Neural cell (in vitro differentiated cells): Measurements from ENCODE around the gene FARP1. TPM values are rescaled to one million over a fixed set of nuclear protein-coding genes. Genes with fewer than 3 reads are reported as not detected.
A peak's percentile ranks its signal among the peaks of the same experiment; 100 is the strongest.

Source experiments
- H2AFZ ChIP-seq: fragments of 200-600, 300-800 bp; sonication (generic), shearing (Covaris generic); 2 replicates; pipeline ENCODE4 v1.6.0; 2014; ENCODE audit warnings: low read depth, mild to moderate bottlenecking, antibody characterized with exemption, low read length, moderate library complexity
- H3F3A ChIP-seq: fragments of 200-600 bp; shearing (Covaris generic); 2 replicates; pipeline ENCODE4 v1.6.1; 2016; ENCODE audit warnings: mild to moderate bottlenecking, moderate library complexity, mixed read lengths, antibody characterized with exemption, low read length; ENCODE audit not compliant: insufficient read depth, poor library complexity, severe bottlenecking
- H3K27ac ChIP-seq: fragments of 200-600, 300-800 bp; sonication (generic), shearing (Covaris generic); 2 replicates; pipeline ENCODE4 v1.5.1; 2014; ENCODE audit warnings: mild to moderate bottlenecking, low read length, moderate library complexity
- H3K27me3 ChIP-seq: fragments of 300-800, 200-600 bp; sonication (generic), shearing (Covaris generic); 2 replicates; pipeline ENCODE4 v1.6.0; 2014; ENCODE audit warnings: mild to moderate bottlenecking, low read depth, low read length, moderate library complexity; ENCODE audit not compliant: insufficient read depth
- H3K36me3 ChIP-seq: fragments of 300-800, 200-600 bp; sonication (generic), shearing (Covaris generic); 2 replicates; pipeline ENCODE4 v1.5.1; 2014; ENCODE audit warnings: mild to moderate bottlenecking, antibody characterized with exemption, low read length, moderate library complexity; ENCODE audit not compliant: insufficient read depth
- H3K4me2 ChIP-seq: fragments of 300-800, 200-600 bp; sonication (generic), shearing (Covaris generic); 2 replicates; pipeline ENCODE4 v1.6.0; 2014; ENCODE audit warnings: mild to moderate bottlenecking, low read length
- H3K4me3 ChIP-seq: fragments of 300-800, 200-600 bp; sonication (generic), shearing (Covaris generic); 2 replicates; pipeline ENCODE4 v1.5.1; 2014; ENCODE audit warnings: mild to moderate bottlenecking, low read length, moderate library complexity
- H3K79me2 ChIP-seq: fragments of 200-600 bp; shearing (Covaris generic); replicated peaks from 2 replicates; pipeline ENCODE4 v1.6.0; 2014; ENCODE audit warnings: mild to moderate bottlenecking, low read length, moderate library complexity; ENCODE audit not compliant: insufficient read depth
- H3K9ac ChIP-seq: fragments of 300-800, 200-600 bp; sonication (generic), shearing (Covaris generic); 2 replicates; pipeline ENCODE4 v1.6.1; 2016; ENCODE audit warnings: mild to moderate bottlenecking, low read length, mixed read lengths
- H3K9me2 ChIP-seq: fragments of 200-600 bp; shearing (Covaris generic); 2 replicates; pipeline ENCODE4 v1.6.1; 2016; ENCODE audit warnings: mild to moderate bottlenecking, low read length, mixed read lengths; ENCODE audit not compliant: insufficient read depth
- H3K9me3 ChIP-seq: fragments of 200-600, 300-800 bp; sonication (generic), shearing (Covaris generic); 2 replicates; pipeline ENCODE4 v1.6.1; 2016; ENCODE audit warnings: mild to moderate bottlenecking, mixed run types, low read length, moderate library complexity, mixed read lengths
- H4K20me1 ChIP-seq: fragments of 200-600 bp; shearing (Covaris generic); 2 replicates; pipeline ENCODE4 v1.6.1; 2016; ENCODE audit warnings: mild to moderate bottlenecking, mixed run types; ENCODE audit not compliant: insufficient read depth
- EP300 ChIP-seq: fragments of 450-650 bp; conservative IDR thresholded peaks from 2 replicates; pipeline ENCODE4 v1.6.1; 2014; ENCODE audit warnings: antibody characterized with exemption, mild to moderate bottlenecking, moderate library complexity; ENCODE audit not compliant: poor library complexity, severe bottlenecking
- EZH2 ChIP-seq: fragments of 200-600, 300-800 bp; shearing (Covaris generic), sonication (generic); IDR thresholded peaks from 2 replicates; pipeline ENCODE4 v1.6.1; 2014; ENCODE audit warnings: antibody characterized with exemption, low read length, borderline replicate concordance, mild to moderate bottlenecking; ENCODE audit not compliant: insufficient read depth, poor library complexity, severe bottlenecking
- MXI1 ChIP-seq: fragments of 450-650 bp; conservative IDR thresholded peaks from 2 replicates; pipeline ENCODE4 v1.6.1; 2014; ENCODE audit warnings: antibody characterized with exemption, mild to moderate bottlenecking; ENCODE audit not compliant: poor library complexity, severe bottlenecking
- POLR2AphosphoS5 ChIP-seq: IDR thresholded peaks from 2 replicates; pipeline ENCODE4 v1.6.1; 2012
- RAD21 ChIP-seq: fragments of 450-650 bp; conservative IDR thresholded peaks from 2 replicates; pipeline ENCODE4 v1.6.1; 2014; ENCODE audit warnings: antibody characterized with exemption, mild to moderate bottlenecking, moderate library complexity
- SMC3 ChIP-seq: fragments of 450-650 bp; conservative IDR thresholded peaks from 2 replicates; pipeline ENCODE4 v1.6.1; 2014; ENCODE audit warnings: antibody characterized with exemption, mild to moderate bottlenecking, moderate library complexity; ENCODE audit not compliant: poor library complexity
- TAF1 ChIP-seq: IDR thresholded peaks from 2 replicates; pipeline ENCODE4 v1.6.1; 2012; ENCODE audit warnings: low read depth
- polyA plus RNA-seq: library from polyadenylated mRNA; depleted of rRNA; stranded (reverse); fragments of >200 nt; gene quantifications from 2 replicates; pipeline ENCODE4 v1.2.3, GENCODE V29; 2014
- TF ChIP-seq, protein P1 (sequence below): fragments of 450-650 bp; IDR thresholded peaks from 2 replicates; pipeline ENCODE4 v1.5.1; 2014; ENCODE audit warnings: antibody characterized with exemption, mild to moderate bottlenecking, moderate library complexity; ENCODE audit not compliant: poor library complexity, severe bottlenecking
- TF ChIP-seq, protein P2 (sequence below): IDR thresholded peaks from 2 replicates; pipeline ENCODE4 v1.6.1; 2012; ENCODE audit warnings: borderline replicate concordance

Gene FARP1
- polyA plus RNA-seq, 1 donor from 2014 or later, result 19.7 TPM

DNA sequence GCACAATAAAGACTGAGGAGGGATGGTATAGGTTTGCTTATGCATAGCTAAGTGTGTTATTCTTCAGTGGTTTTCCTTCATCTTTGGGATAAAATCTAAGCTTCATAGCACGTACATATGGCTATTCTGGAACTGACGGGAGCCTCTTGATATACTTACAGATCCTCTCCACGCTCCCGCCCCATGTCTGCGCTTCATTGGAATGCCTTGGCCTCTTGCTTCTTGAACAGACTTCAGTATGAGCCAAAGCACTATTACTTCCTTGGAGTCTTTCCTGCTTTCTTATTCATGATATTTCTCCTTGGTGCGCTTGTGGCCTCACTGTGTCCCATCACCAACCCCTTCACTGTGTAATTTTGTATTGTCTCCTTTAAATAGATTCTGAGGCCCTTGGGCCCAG lies 145.3 kb downstream of the FARP1 start:
- H3K36me3 ChIP-seq, result no peaks in the 10 kb centered on the region
- peak overlapping the region; percentile 98 for H3K27ac ChIP-seq
- H4K20me1 ChIP-seq, result no peaks in the 10 kb centered on the region
- no peak overlapping the region for H2AFZ ChIP-seq
- H3K9ac ChIP-seq, result no peak overlapping the region
- H3K9me2 ChIP-seq, result no peaks in the 10 kb centered on the region
- no peak for TF ChIP-seq SMC3
- no peak for TF ChIP-seq EZH2
- no peak for TF ChIP-seq MXI1
- TF ChIP-seq, protein P1, sequence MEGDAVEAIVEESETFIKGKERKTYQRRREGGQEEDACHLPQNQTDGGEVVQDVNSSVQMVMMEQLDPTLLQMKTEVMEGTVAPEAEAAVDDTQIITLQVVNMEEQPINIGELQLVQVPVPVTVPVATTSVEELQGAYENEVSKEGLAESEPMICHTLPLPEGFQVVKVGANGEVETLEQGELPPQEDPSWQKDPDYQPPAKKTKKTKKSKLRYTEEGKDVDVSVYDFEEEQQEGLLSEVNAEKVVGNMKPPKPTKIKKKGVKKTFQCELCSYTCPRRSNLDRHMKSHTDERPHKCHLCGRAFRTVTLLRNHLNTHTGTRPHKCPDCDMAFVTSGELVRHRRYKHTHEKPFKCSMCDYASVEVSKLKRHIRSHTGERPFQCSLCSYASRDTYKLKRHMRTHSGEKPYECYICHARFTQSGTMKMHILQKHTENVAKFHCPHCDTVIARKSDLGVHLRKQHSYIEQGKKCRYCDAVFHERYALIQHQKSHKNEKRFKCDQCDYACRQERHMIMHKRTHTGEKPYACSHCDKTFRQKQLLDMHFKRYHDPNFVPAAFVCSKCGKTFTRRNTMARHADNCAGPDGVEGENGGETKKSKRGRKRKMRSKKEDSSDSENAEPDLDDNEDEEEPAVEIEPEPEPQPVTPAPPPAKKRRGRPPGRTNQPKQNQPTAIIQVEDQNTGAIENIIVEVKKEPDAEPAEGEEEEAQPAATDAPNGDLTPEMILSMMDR, result no peak
- TF ChIP-seq, protein P2, sequence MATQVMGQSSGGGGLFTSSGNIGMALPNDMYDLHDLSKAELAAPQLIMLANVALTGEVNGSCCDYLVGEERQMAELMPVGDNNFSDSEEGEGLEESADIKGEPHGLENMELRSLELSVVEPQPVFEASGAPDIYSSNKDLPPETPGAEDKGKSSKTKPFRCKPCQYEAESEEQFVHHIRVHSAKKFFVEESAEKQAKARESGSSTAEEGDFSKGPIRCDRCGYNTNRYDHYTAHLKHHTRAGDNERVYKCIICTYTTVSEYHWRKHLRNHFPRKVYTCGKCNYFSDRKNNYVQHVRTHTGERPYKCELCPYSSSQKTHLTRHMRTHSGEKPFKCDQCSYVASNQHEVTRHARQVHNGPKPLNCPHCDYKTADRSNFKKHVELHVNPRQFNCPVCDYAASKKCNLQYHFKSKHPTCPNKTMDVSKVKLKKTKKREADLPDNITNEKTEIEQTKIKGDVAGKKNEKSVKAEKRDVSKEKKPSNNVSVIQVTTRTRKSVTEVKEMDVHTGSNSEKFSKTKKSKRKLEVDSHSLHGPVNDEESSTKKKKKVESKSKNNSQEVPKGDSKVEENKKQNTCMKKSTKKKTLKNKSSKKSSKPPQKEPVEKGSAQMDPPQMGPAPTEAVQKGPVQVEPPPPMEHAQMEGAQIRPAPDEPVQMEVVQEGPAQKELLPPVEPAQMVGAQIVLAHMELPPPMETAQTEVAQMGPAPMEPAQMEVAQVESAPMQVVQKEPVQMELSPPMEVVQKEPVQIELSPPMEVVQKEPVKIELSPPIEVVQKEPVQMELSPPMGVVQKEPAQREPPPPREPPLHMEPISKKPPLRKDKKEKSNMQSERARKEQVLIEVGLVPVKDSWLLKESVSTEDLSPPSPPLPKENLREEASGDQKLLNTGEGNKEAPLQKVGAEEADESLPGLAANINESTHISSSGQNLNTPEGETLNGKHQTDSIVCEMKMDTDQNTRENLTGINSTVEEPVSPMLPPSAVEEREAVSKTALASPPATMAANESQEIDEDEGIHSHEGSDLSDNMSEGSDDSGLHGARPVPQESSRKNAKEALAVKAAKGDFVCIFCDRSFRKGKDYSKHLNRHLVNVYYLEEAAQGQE, result no peak
- no peak for TF ChIP-seq POLR2AphosphoS5
- TF ChIP-seq EP300, result no peak
- no peak for TF ChIP-seq RAD21
- TF ChIP-seq TAF1, result no peak
- no peak overlapping the region for H3K4me3 ChIP-seq
- H3K27me3 ChIP-seq, result no peaks in the 10 kb centered on the region
- H3F3A ChIP-seq, result peaks cover 16% of the 10 kb centered on the region
- peaks cover 32% of the 10 kb centered on the region for H3K79me2 ChIP-seq
- H3K4me2 ChIP-seq, result no peak overlapping the region
- H3K9me3 ChIP-seq, result no peaks in the 10 kb centered on the region

DNA sequence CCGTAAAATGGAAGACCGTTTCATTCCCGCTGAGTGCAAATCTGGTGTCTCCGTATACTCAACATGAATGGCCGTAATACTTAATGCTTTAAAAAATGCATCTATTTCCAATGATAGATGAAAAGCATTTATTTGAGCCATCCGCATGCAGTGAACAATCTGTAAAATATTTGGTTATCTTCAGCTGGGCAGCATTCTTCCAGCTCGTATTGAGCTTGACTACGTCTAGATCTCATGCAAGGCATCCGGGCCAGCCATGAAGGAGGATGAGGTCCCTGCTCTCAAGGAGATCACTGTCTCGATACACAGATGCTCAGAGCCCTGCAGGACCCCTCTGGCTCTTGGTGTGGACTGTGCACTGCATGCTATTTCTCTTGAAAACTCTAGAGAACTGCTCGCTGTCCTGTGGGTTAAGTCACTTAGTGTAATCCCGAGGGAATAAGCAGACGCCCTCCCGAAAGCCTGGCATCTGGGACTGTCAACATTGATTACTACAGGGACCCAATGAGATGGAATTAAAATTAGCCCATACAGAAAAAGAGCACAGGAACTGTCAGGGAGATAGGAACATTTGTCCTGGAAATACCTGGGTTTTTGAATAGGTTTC lies 146.5 kb downstream of the FARP1 start:
- H3K79me2 ChIP-seq, result peaks cover 32% of the 10 kb centered on the region
- TF ChIP-seq EP300 (no peak), TAF1 (no peak), MXI1 (no peak)
- TF ChIP-seq, protein P1, result no peak
- TF ChIP-seq, protein P2, result no peak
- no peak overlapping the region for H3K4me3 ChIP-seq
- no peaks in the 10 kb centered on the region for H3K9me2 ChIP-seq
- H3K9ac ChIP-seq, result no peak overlapping the region
- no peaks in the 10 kb centered on the region for H3K36me3 ChIP-seq
- peaks cover 5% of the 10 kb centered on the region for H3F3A ChIP-seq
- H3K27ac ChIP-seq, result no peak overlapping the region
- H3K4me2 ChIP-seq, result no peak overlapping the region
- H3K27me3 ChIP-seq, result no peaks in the 10 kb centered on the region
- no peak overlapping the region for H2AFZ ChIP-seq
- no peaks in the 10 kb centered on the region for H3K9me3 ChIP-seq
- no peaks in the 10 kb centered on the region for H4K20me1 ChIP-seq
